SJSA1 (cell line): ENCODE results near the gene A4GNT. TPM values are rescaled to one million over a fixed set of nuclear protein-coding genes. Genes with fewer than 3 reads are reported as not detected.
"Not testable (repeated sequence)": the region's sequence is repeated elsewhere in the genome, so short reads cannot be mapped to it uniquely, and the experiment has no call there.

ENCODE experiments used
- DNase-seq, 2 experiments: peaks; one replicate each; pipeline ENCODE4 v3.0.0-alpha.2; 2015 to 2020; ENCODE audit warnings: low spot score in 2 of 2, low read depth in 1 of 2
- H3K27ac ChIP-seq: fragments of 250-450 bp; sonication (Bioruptor Pico); 2 replicates; pipeline ENCODE4 v1.5.1; 2020; ENCODE audit warnings: mild to moderate bottlenecking, moderate library complexity
- H3K27me3 ChIP-seq: fragments of 250-450 bp; sonication (Bioruptor Pico); replicated peaks from 2 replicates; pipeline ENCODE4 v1.5.1; 2020; ENCODE audit warnings: mild to moderate bottlenecking, moderate library complexity
- H3K36me3 ChIP-seq: fragments of 250-450 bp; sonication (Bioruptor Pico); 2 replicates; pipeline ENCODE4 v1.5.1; 2020; ENCODE audit warnings: mild to moderate bottlenecking
- H3K4me1 ChIP-seq: fragments of 250-450 bp; sonication (Bioruptor Pico); replicated peaks from 2 replicates; pipeline ENCODE4 v1.6.1; 2021; ENCODE audit warnings: mild to moderate bottlenecking
- H3K4me3 ChIP-seq: fragments of 250-450 bp; sonication (Bioruptor Pico); 2 replicates; pipeline ENCODE4 v1.5.1; 2020; ENCODE audit warnings: mild to moderate bottlenecking
- H3K9me3 ChIP-seq: fragments of 250-450 bp; sonication (Bioruptor Pico); replicated peaks from 2 replicates; pipeline ENCODE4 v1.5.1; 2020; ENCODE audit warnings: mild to moderate bottlenecking
- total RNA-seq: library from RNA; depleted of rRNA; stranded (reverse); fragments of >200 nt; shearing (Covaris generic); gene quantifications from 2 replicates; pipeline ENCODE4 v1.2.3, GENCODE V29; 2014

Gene A4GNT
- total RNA-seq, 1 experiment from 2014 or later = not detected

GRCh38 chr3:138105598-138105997 lies 26.6 kb downstream of the A4GNT start:
- Histone ChIP-seq H3K27ac (no peak overlapping the region), H3K4me1 (no peaks in the 10 kb centered on the region)
- no peak for DNase-seq

GRCh38 chr3:138103466-138103865 lies 28.7 kb downstream of the A4GNT start:
- H3K27ac ChIP-seq = no peak overlapping the region
- no peaks in the 10 kb centered on the region for H3K27me3 ChIP-seq
- no peak for DNase-seq
- H3K9me3 ChIP-seq = no peaks in the 10 kb centered on the region
- H3K4me3 ChIP-seq = no peak overlapping the region
- no peaks in the 10 kb centered on the region for H3K4me1 ChIP-seq
- H3K36me3 ChIP-seq = peaks cover 57% of the 10 kb centered on the region

More at GRCh38 chr3:138105598-138105997, 26.6 kb downstream of the A4GNT start:
- H3K9me3 ChIP-seq = no peaks in the 10 kb centered on the region
- no peak overlapping the region for H3K4me3 ChIP-seq
- H3K27me3 ChIP-seq = no peaks in the 10 kb centered on the region
- H3K36me3 ChIP-seq = peaks cover 64% of the 10 kb centered on the region

- H3K36me3 ChIP-seq = peaks cover 63% of the 10 kb centered on the region
- not testable (repeated sequence) for H3K27ac ChIP-seq, DNase-seq, H3K4me3 ChIP-seq, H3K9me3 ChIP-seq, H3K27me3 ChIP-seq, H3K4me1 ChIP-seq
Observed at GRCh38 chr3:138101351-138101940, 30.7 kb downstream of the A4GNT start.

GRCh38 chr3:138099417-138099816 lies 32.8 kb downstream of the A4GNT start:
- no peak for DNase-seq
- H3K27ac ChIP-seq = no peak overlapping the region
- H3K27me3 ChIP-seq = no peaks in the 10 kb centered on the region
- H3K36me3 ChIP-seq = peaks cover 76% of the 10 kb centered on the region
- H3K4me1 ChIP-seq = no peaks in the 10 kb centered on the region
- H3K9me3 ChIP-seq = no peaks in the 10 kb centered on the region
- no peak overlapping the region for H3K4me3 ChIP-seq

GRCh38 chr3:138097192-138098172 lies 34.7 kb downstream of the A4GNT start:
- no peaks in the 10 kb centered on the region for H3K4me1 ChIP-seq
- no peaks in the 10 kb centered on the region for H3K9me3 ChIP-seq
- no peak overlapping the region for H3K4me3 ChIP-seq
- no peak overlapping the region for H3K27ac ChIP-seq
- H3K36me3 ChIP-seq = peaks cover 76% of the 10 kb centered on the region
- no peaks in the 10 kb centered on the region for H3K27me3 ChIP-seq
- no peak for DNase-seq

GRCh38 chr3:138093721-138094120 lies 38.5 kb downstream of the A4GNT start:
- Histone ChIP-seq H3K36me3 (peaks cover 67% of the 10 kb centered on the region), H3K9me3 (no peaks in the 10 kb centered on the region), H3K27me3 (no peaks in the 10 kb centered on the region), H3K27ac (no peak overlapping the region), H3K4me1 (no peaks in the 10 kb centered on the region), H3K4me3 (no peak overlapping the region)
- DNase-seq = no peak

- Histone ChIP-seq H3K36me3 (peaks cover 67% of the 10 kb centered on the region), H3K27ac (no peak overlapping the region), H3K27me3 (no peaks in the 10 kb centered on the region), H3K4me1 (no peaks in the 10 kb centered on the region), H3K4me3 (no peak overlapping the region), H3K9me3 (no peaks in the 10 kb centered on the region)
- no peak for DNase-seq
Observed at GRCh38 chr3:138092023-138092422, 40.2 kb downstream of the A4GNT start.

- H3K4me3 ChIP-seq = no peak overlapping the region
- H3K27me3 ChIP-seq = no peaks in the 10 kb centered on the region
- H3K9me3 ChIP-seq = no peaks in the 10 kb centered on the region
- H3K36me3 ChIP-seq = peaks cover 68% of the 10 kb centered on the region
- DNase-seq = no peak
- no peak overlapping the region for H3K27ac ChIP-seq
- H3K4me1 ChIP-seq = peaks cover 1% of the 10 kb centered on the region
Observed at GRCh38 chr3:138089091-138089490, 43.1 kb downstream of the A4GNT start.

GRCh38 chr3:138085745-138086144 lies 46.4 kb downstream of the A4GNT start:
- Histone ChIP-seq H3K4me1 (peaks cover 34% of the 10 kb centered on the region), H3K36me3 (peaks cover 64% of the 10 kb centered on the region)
- not testable (repeated sequence) for H3K4me3 ChIP-seq, H3K27me3 ChIP-seq, H3K27ac ChIP-seq, H3K9me3 ChIP-seq, DNase-seq

GRCh38 chr3:138084196-138084595 lies 48.0 kb downstream of the A4GNT start:
- H3K9me3 ChIP-seq = no peaks in the 10 kb centered on the region
- no peak overlapping the region for H3K27ac ChIP-seq
- H3K4me3 ChIP-seq = no peak overlapping the region
- H3K36me3 ChIP-seq = peaks cover 75% of the 10 kb centered on the region
- no peak for DNase-seq
- H3K4me1 ChIP-seq = peaks cover 37% of the 10 kb centered on the region
- H3K27me3 ChIP-seq = no peaks in the 10 kb centered on the region

GRCh38 chr3:138082992-138083386 lies 49.2 kb downstream of the A4GNT start:
- no peak for DNase-seq
- peaks cover 43% of the 10 kb centered on the region for H3K4me1 ChIP-seq
- peaks cover 70% of the 10 kb centered on the region for H3K36me3 ChIP-seq
- H3K27ac ChIP-seq = no peak overlapping the region
- no peaks in the 10 kb centered on the region for H3K27me3 ChIP-seq
- H3K4me3 ChIP-seq = no peak overlapping the region
- H3K9me3 ChIP-seq = no peaks in the 10 kb centered on the region

- Histone ChIP-seq H3K9me3 (no peaks in the 10 kb centered on the region), H3K4me3 (no peak overlapping the region), H3K4me1 (peaks cover 43% of the 10 kb centered on the region), H3K27me3 (no peaks in the 10 kb centered on the region), H3K36me3 (peaks cover 70% of the 10 kb centered on the region), H3K27ac (peak overlapping the region; percentile 21)
- peak; percentile 53 to 81 for DNase-seq
Observed at GRCh38 chr3:138082085-138082991, 49.9 kb downstream of the A4GNT start.

- Histone ChIP-seq H3K27me3 (no peaks in the 10 kb centered on the region), H3K4me3 (no peak overlapping the region), H3K9me3 (no peaks in the 10 kb centered on the region), H3K27ac (peak overlapping the region; percentile 21), H3K4me1 (peaks cover 43% of the 10 kb centered on the region), H3K36me3 (peaks cover 67% of the 10 kb centered on the region)
- DNase-seq = peak in 1 of 2 experiments; percentile 57
Observed at GRCh38 chr3:138081371-138082084, 50.7 kb downstream of the A4GNT start.
